Measurements from ENCODE around the gene FRMD4B.

DNA sequence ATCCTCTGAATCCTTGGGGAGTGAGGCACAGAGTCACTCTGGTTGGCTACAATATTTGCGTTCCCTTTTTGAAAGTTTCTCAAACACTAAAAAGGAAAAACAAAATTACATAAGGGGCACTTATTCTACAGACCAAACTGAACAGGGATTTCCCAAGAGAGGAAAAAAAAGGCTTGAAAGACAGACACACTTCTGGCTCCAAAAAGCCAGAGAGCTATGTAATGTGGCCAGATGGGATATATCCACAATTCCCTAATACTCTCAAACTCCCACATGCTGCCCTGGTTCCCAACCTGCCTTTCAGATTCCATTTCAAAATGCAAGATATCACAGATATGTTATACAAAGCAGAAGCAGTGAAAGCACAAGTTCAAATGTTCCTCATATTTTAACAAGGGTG lies 1.6 kb downstream of the FRMD4B start:
- TF ChIP-seq, protein P1, sequence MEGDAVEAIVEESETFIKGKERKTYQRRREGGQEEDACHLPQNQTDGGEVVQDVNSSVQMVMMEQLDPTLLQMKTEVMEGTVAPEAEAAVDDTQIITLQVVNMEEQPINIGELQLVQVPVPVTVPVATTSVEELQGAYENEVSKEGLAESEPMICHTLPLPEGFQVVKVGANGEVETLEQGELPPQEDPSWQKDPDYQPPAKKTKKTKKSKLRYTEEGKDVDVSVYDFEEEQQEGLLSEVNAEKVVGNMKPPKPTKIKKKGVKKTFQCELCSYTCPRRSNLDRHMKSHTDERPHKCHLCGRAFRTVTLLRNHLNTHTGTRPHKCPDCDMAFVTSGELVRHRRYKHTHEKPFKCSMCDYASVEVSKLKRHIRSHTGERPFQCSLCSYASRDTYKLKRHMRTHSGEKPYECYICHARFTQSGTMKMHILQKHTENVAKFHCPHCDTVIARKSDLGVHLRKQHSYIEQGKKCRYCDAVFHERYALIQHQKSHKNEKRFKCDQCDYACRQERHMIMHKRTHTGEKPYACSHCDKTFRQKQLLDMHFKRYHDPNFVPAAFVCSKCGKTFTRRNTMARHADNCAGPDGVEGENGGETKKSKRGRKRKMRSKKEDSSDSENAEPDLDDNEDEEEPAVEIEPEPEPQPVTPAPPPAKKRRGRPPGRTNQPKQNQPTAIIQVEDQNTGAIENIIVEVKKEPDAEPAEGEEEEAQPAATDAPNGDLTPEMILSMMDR (IDR thresholded peaks at IDR 0.05) = no peak
- TF ChIP-seq POLR2A (IDR thresholded peaks at IDR 0.05) = no peak
- TF ChIP-seq POLR2AphosphoS5 (IDR thresholded peaks at IDR 0.05) = no peak
- no peak for TF ChIP-seq EP300 (IDR thresholded peaks at IDR 0.05)
